Activated CD4-positive, alpha-beta T cell treated with anti-CD3 and anti-CD28 coated beads, Interleukin-2, amount 50 U/mL, for 1 hour (primary cell): ENCODE measurements around the gene FOXD4L1.
"Not testable (repeated sequence)": the region's sequence is repeated elsewhere in the genome, so short reads cannot be mapped to it uniquely, and the experiment has no call there.

Experiments used
- DNase-seq: peaks from one replicate; pipeline ENCODE4 v3.0.0-alpha.2; 2020

FOXD4L1 gene

DNA sequence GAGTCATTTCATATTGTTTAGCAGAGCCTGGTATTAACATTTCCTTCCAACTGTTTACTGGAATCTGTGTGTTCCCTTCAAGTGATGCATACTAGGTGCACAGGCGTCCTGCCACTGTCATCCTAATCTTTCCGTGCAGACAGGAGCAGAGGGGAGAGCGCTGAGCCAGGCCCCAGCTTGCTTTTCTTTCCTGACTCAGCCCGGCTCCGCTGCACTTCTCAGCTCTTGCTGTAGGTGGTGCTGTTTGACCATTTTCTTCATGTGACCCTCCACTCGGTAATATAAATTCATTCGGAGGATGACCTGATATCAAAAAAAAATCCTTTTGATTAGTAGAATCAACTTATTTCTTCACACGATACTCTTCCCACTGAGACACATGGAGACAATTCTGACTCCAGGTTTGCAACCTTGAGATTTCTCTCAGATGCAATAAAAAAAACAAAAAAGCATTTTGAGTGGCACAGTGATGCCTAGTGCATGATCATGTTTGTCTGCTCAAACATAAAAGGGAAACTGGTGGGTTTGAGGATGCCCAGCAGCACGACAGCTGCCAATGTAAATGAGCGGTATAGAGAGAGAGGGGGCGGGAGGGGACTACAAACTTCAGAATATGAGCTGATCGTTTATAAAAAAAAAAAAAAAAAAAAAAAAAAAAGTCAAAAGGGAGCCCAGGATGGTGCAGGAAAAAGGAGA, 29.0 kb downstream of the FOXD4L1 start:
- not testable (repeated sequence) for DNase-seq

DNA sequence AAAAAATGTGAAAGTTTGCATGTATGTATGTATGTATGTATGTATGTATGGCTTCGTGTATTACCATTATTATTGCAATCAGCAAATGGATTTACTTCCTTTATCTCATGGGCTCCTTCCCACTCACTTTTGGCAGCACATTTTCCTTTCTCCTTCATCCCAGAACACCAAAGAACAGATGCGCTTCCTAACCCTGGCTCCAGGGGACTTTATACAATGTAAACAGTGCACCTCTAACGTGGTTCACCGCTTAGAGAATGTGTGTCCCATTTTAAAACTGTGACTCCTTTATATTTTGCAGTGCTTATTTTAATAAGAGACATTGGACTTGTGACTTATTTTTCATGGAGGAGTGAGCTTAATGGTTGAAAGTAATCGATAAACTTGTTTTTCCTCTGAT, 29.7 kb downstream of the FOXD4L1 start:
- DNase-seq: not testable (repeated sequence)

DNA sequence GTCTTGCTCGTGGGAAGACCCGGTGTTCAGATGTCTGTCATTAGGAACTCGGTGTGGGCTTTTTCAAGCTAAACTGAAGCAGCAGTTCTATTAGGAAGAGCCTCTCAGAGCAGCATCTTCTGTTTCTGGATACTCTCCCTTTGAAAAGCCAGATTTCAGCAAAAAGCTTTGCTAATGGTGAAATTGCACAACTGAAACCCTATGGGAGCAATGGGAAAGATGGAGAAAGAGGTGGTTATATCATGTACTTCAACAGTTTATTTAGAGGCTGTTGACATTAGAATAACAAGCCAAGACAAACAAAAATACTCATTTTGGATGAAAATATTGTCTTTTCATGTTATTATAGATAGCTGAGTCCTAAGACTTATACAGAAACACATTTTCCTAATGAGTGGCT, 30.4 kb downstream of the FOXD4L1 start:
- not testable (repeated sequence) for DNase-seq

DNA sequence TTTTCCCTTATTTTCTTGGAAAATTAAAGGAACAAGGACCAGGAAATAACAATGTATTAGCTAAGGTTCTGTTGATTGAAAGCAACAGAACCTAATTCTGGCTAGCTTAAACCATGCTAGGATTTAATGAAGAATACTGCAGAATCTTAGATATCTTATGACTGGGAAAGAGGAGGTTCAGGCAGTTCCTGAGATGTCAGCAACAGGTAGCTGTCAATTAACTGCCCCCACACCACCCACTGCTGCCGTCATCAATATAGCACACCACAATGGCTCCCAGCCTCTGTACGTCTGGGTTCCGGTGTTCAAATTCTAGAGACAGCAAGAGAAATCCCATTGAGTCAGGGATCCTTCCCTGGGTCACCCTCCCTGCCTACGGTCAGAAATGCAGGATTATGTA, 34.5 kb downstream of the FOXD4L1 start:
- DNase-seq: not testable (repeated sequence)

DNA sequence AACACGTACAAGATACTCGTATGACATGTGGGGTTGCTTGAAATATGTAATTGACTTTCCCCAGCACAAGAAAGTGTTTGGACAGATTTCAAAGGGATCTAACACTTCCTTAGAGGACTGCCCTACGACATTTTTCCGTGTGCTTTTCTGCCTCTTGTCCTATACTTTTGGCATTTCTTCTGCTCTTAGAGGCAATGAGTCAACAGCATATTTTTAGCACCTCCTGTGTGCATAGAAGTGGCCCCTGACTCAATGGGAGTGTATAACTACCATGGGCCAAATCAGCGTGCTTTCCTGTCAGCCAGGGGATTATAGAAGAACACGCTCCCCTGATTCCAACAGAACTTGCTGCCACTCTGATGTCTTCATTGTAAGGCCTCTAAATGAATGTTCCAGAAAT, 38.1 kb downstream of the FOXD4L1 start:
- not testable (repeated sequence) for DNase-seq

DNA sequence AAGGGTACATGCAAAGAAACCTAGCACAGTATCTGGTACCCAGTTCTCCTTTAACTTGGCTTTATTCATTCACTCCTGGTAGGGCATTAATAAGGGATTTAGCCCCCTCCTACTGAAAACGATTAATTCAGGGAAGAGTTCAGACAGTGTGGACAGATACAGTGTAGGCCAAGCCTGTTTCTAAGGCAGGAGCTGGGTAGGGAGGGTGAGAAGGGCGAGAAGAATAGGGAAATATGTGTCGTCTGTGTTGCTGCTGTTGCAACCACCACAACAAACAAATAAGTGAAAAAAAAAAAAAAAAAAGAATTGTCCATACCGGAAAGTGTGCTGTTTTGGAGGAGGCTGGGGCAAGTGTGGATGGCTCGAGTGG, 42.4 kb downstream of the FOXD4L1 start:
- not testable (repeated sequence) for DNase-seq

DNA sequence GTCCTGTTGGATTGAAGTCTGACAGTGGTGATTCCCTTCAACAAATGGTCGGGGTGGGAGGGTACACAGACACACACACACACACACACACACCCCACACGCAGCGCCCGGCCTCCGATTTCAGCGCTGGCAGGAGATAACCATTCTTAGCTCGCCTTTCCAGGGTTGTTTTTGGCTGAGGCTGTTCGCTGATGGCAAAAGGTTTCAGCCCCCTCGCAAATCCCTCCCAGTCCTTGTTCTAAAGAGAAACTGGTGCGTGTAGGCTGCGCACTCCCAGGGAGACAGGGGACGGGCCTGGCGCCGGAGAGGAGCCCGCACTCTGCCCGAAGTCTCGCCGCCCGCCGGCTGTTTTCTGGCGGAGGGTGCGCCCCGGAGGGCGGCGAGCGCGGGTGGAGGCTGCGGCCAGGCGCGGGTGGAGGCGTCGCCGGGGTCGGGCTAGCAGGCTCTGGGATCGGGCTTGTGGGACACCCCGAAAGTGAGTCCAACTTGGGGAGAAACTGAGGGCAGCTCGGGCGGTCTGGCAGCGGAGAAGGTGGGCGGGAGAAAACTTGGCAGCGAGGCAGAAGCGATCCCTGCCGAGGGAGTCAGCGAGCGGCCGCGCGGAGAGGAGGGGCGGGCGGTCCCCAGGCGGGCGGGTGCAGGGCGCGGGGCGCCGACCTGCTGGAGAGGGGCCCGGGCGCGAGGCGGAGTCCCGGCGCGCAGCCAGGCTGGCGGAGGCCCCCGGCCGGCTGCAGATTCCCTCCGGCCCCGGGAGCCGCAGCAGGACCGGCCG, 42.9 kb downstream of the FOXD4L1 start:
- DNase-seq: peak; percentile 18

DNA sequence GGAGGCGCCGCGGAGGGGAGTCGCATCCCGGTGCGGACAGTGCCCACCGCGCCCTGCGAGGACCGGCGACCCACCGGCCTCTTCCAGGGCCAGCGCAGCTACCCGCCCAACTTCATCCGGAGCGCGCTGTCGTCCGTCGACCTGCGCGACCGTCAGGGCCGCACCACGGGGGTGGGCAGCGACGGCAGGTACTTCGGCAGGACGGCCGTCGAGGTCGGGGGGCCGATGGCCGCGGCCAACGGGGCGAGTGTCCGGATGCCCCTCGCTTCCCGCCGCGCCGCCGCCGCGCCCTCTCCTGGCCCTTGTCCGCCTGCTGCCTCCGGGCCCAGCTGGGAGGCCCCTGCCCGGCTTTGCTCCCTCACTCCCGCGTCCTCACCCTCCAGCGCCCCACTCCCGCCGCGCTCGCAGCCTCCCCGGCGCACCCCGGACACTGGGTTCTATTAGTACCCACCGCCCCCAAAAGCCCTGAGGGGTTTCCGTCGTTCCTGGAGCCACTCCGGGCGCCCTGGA, 43.6 kb downstream of the FOXD4L1 start:
- not testable (repeated sequence) for DNase-seq

DNA sequence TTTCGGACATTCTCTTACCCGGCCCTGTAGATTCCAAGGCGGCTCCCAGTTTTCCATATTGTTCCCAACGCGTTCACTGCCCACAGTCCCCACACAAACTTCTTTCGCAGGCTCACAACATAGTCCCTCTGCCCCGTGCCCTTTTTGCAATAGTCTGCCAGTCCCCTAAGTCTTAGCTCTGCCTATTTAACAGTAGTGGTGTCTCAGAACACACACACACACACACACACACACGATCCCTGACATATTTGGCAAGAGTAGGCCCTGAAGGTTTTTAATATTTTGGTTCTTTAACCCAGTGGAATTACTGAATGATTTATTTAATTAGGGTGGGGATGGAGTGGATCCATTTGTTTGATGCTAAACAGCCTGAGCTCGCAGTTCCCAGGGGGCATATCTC, 44.1 kb downstream of the FOXD4L1 start:
- not testable (repeated sequence) for DNase-seq
